ENCODE measurements around the gene DMAC2L.

Gene DMAC2L

DNA sequence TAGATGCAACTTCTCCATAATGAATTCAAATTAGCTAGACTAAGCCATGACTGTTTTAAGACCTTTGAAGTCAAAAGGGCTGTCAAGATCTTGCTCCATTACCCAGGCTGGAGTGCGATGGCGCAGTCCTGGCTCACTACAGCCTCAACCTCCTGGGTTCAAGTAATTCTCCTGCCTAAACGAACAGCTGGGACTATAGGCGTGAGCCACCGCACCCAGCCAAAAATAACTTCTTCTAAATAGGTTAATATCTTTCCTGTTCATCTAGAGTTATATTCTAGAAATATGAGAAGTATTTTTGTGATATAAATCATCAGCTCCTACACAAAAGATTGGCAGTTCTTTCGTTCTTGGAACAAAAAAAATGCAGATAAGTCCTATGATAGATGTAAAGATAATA is 41.2 kb upstream of the DMAC2L start:
- Histone ChIP-seq H3K9ac (ENCODE audit: low read depth, low read length, poor library complexity) (no peak overlapping the region), H2BK12ac (ENCODE audit: low read length) (no peak overlapping the region), H4K91ac (ENCODE audit: low read depth, low read length, poor library complexity) (no peak overlapping the region), H2BK120ac (ENCODE audit: low read depth, low read length) (no peak overlapping the region), H3K27me3 (ENCODE audit: control insufficient read depth in 3 of 3, insufficient read depth in 3 of 3, low read depth in 1 of 3, low read length in 3 of 3) (no peaks in the 10 kb centered on the region), H3K4me1 (ENCODE audit: control insufficient read depth in 2 of 2, insufficient read depth in 1 of 2, low read depth in 1 of 2, low read length in 2 of 2) (no peaks in the 10 kb centered on the region), H3K4me2 (ENCODE audit: insufficient read depth, low read length, poor library complexity, severe bottlenecking) (no peak overlapping the region), H3K14ac (ENCODE audit: low read length) (no peak overlapping the region), H4K8ac (ENCODE audit: low read depth, low read length) (no peak overlapping the region), H2BK5ac (ENCODE audit: low read length) (no peak overlapping the region), H3K9me3 (replicated peaks in 1 of 2; ENCODE audit: control insufficient read depth in 2 of 2, insufficient read depth in 1 of 2, low read depth in 1 of 2, low read length in 2 of 2) (no peaks in the 10 kb centered on the region), H3K23ac (ENCODE audit: low read depth, low read length, poor library complexity) (no peak overlapping the region), H2BK15ac (ENCODE audit: low read length) (no peak overlapping the region), H3K79me1 (ENCODE audit: low read depth, low read length) (no peaks in the 10 kb centered on the region), H3K4ac (ENCODE audit: low read length) (no peak overlapping the region), H3K36me3 (replicated peaks in 1 of 2; ENCODE audit: control insufficient read depth in 2 of 2, insufficient read depth in 2 of 2, low read length in 2 of 2) (peaks cover 0 to 35% of the 10 kb centered on the region in 2 donors), H3K18ac (ENCODE audit: low read length) (no peak overlapping the region), H2AK5ac (ENCODE audit: low read depth, low read length) (no peak overlapping the region), H2AFZ (ENCODE audit: low read length) (no peak overlapping the region), H3K27ac (replicated peaks; ENCODE audit: low read length) (no peak overlapping the region), H3K4me3 (ENCODE audit: low read length in 2 of 2) (no peak overlapping the region)
- no peak for DNase-seq (ENCODE audit: low spot score)
- no CpG with 5 or more reads among the region's 6 CpGs for WGBS, 2 donors (ENCODE audit: extremely low coverage in 2 of 2, insufficient read length in 2 of 2, insufficient replicate concordance in 1 of 2)

DNA sequence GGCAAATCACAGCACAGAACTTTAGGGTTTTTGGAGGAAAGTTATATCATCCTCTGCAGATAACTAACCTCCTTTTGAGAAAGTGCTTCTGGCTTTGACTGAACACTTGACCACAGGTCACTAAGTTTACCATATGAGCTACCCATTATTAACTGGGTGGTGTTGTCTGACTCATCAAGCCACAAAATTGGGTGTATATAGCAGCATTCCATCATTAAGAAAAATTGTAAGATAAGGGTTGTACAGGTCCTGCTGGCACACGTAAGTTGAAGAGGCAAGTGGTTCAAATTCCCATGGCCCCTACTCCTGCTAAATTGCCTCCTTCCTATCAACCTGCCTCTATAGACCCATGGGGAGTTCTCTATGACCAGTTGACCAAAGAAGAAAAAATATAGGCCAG is 39.6 kb upstream of the DMAC2L start:
- H2BK15ac ChIP-seq (ENCODE audit: low read length) = no peak overlapping the region
- no peaks in the 10 kb centered on the region for H3K27me3 ChIP-seq (ENCODE audit: control insufficient read depth in 3 of 3, insufficient read depth in 3 of 3, low read depth in 1 of 3, low read length in 3 of 3)
- H3K4me3 ChIP-seq (ENCODE audit: low read length in 2 of 2) = no peak overlapping the region
- no peak overlapping the region for H3K27ac ChIP-seq (replicated peaks; ENCODE audit: low read length)
- no peak overlapping the region for H3K4ac ChIP-seq (ENCODE audit: low read length)
- H3K79me1 ChIP-seq (ENCODE audit: low read depth, low read length) = no peaks in the 10 kb centered on the region
- H3K9ac ChIP-seq (ENCODE audit: low read depth, low read length, poor library complexity) = no peak overlapping the region
- H4K91ac ChIP-seq (ENCODE audit: low read depth, low read length, poor library complexity) = no peak overlapping the region
- H2BK120ac ChIP-seq (ENCODE audit: low read depth, low read length) = no peak overlapping the region
- peaks cover 0 to 31% of the 10 kb centered on the region in 2 donors for H3K36me3 ChIP-seq (replicated peaks in 1 of 2; ENCODE audit: control insufficient read depth in 2 of 2, insufficient read depth in 2 of 2, low read length in 2 of 2)
- no peak overlapping the region for H2BK5ac ChIP-seq (ENCODE audit: low read length)
- H3K18ac ChIP-seq (ENCODE audit: low read length) = no peak overlapping the region
- H3K14ac ChIP-seq (ENCODE audit: low read length) = no peak overlapping the region
- H2AFZ ChIP-seq (ENCODE audit: low read length) = no peak overlapping the region
- no peak for DNase-seq (ENCODE audit: low spot score)
- H2AK5ac ChIP-seq (ENCODE audit: low read depth, low read length) = no peak overlapping the region
- no peaks in the 10 kb centered on the region for H3K9me3 ChIP-seq (replicated peaks in 1 of 2; ENCODE audit: control insufficient read depth in 2 of 2, insufficient read depth in 1 of 2, low read depth in 1 of 2, low read length in 2 of 2)
- WGBS, 2 donors (ENCODE audit: extremely low coverage in 2 of 2, insufficient read length in 2 of 2, insufficient replicate concordance in 1 of 2) = no CpG with 5 or more reads among the region's 1 CpG
- no peak overlapping the region for H4K8ac ChIP-seq (ENCODE audit: low read depth, low read length)
- H3K4me1 ChIP-seq (ENCODE audit: control insufficient read depth in 2 of 2, insufficient read depth in 1 of 2, low read depth in 1 of 2, low read length in 2 of 2) = no peaks in the 10 kb centered on the region
- no peak overlapping the region for H3K23ac ChIP-seq (ENCODE audit: low read depth, low read length, poor library complexity)
- no peak overlapping the region for H3K4me2 ChIP-seq (ENCODE audit: insufficient read depth, low read length, poor library complexity, severe bottlenecking)
- H2BK12ac ChIP-seq (ENCODE audit: low read length) = no peak overlapping the region

DNA sequence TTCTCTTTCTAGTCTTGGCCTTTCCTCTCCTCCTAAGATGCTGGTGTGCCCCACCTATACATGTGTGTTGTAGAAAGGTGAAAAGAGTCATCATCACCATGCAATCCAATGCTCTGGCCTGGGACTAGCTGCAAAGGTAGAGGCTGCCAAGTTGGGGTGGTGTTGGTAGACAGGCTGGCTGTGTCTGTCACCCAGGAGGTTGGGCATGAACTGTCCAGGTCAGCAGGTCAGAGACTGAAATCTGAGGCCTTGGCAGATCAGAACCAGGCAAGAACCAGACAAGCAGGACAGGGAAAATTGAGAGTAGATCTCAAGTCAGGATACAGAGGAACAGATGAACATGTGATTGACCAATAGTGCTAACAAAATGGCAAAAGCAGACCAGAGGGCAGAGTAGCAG is 26.3 kb upstream of the DMAC2L start:
- no peak overlapping the region for H2AFZ ChIP-seq (ENCODE audit: low read length)
- DNase-seq (ENCODE audit: low spot score) = no peak
- H2BK120ac ChIP-seq (ENCODE audit: low read depth, low read length) = no peak overlapping the region
- H3K23ac ChIP-seq (ENCODE audit: low read depth, low read length, poor library complexity) = no peak overlapping the region
- H3K4me2 ChIP-seq (ENCODE audit: insufficient read depth, low read length, poor library complexity, severe bottlenecking) = no peak overlapping the region
- no peak overlapping the region for H3K27ac ChIP-seq (replicated peaks; ENCODE audit: low read length)
- H3K4me3 ChIP-seq (ENCODE audit: low read length in 2 of 2) = no peak overlapping the region
- H3K14ac ChIP-seq (ENCODE audit: low read length) = no peak overlapping the region
- H2BK12ac ChIP-seq (ENCODE audit: low read length) = no peak overlapping the region
- H4K91ac ChIP-seq (ENCODE audit: low read depth, low read length, poor library complexity) = no peak overlapping the region
- no peaks in the 10 kb centered on the region for H3K27me3 ChIP-seq (ENCODE audit: control insufficient read depth in 3 of 3, insufficient read depth in 3 of 3, low read depth in 1 of 3, low read length in 3 of 3)
- H3K4me1 ChIP-seq (ENCODE audit: control insufficient read depth in 2 of 2, insufficient read depth in 1 of 2, low read depth in 1 of 2, low read length in 2 of 2) = no peaks in the 10 kb centered on the region
- no peak overlapping the region for H3K4ac ChIP-seq (ENCODE audit: low read length)
- H2BK5ac ChIP-seq (ENCODE audit: low read length) = no peak overlapping the region
- H2BK15ac ChIP-seq (ENCODE audit: low read length) = no peak overlapping the region
- no peak overlapping the region for H3K9ac ChIP-seq (ENCODE audit: low read depth, low read length, poor library complexity)
- H3K36me3 ChIP-seq (replicated peaks in 1 of 2; ENCODE audit: control insufficient read depth in 2 of 2, insufficient read depth in 2 of 2, low read length in 2 of 2) = peaks cover 4 to 27% of the 10 kb centered on the region in 2 donors
- H3K18ac ChIP-seq (ENCODE audit: low read length) = no peak overlapping the region
- H3K9me3 ChIP-seq (replicated peaks in 1 of 2; ENCODE audit: control insufficient read depth in 2 of 2, insufficient read depth in 1 of 2, low read depth in 1 of 2, low read length in 2 of 2) = no peaks in the 10 kb centered on the region
- H2AK5ac ChIP-seq (ENCODE audit: low read depth, low read length) = no peak overlapping the region
- H4K8ac ChIP-seq (ENCODE audit: low read depth, low read length) = no peak overlapping the region
- no peaks in the 10 kb centered on the region for H3K79me1 ChIP-seq (ENCODE audit: low read depth, low read length)

DNA sequence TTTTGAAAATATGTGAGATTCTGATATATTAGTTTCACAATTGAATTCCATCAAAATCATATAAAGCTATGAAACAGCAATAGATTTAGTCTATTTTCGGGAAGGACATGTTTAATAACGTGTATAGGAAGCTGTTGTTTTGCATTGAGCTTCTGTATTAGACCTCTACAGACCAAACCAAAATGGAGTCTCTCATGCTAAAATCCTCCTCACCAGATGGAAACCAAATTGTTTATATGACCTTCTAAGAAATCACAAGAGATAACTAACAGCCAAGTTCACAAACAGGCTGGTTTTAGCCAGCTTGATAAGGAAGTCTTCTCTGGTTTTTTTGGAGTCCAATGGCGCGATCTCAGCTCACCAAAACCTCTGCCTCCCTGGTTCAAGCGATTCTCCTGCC is 24.0 kb upstream of the DMAC2L start:
- Histone ChIP-seq H3K18ac (ENCODE audit: low read length) (no peak overlapping the region), H3K23ac (ENCODE audit: low read depth, low read length, poor library complexity) (no peak overlapping the region), H3K14ac (ENCODE audit: low read length) (no peak overlapping the region), H3K9me3 (replicated peaks in 1 of 2; ENCODE audit: control insufficient read depth in 2 of 2, insufficient read depth in 1 of 2, low read depth in 1 of 2, low read length in 2 of 2) (no peaks in the 10 kb centered on the region), H3K9ac (ENCODE audit: low read depth, low read length, poor library complexity) (no peak overlapping the region), H3K4me2 (ENCODE audit: insufficient read depth, low read length, poor library complexity, severe bottlenecking) (no peak overlapping the region), H2AK5ac (ENCODE audit: low read depth, low read length) (no peak overlapping the region), H2AFZ (ENCODE audit: low read length) (no peak overlapping the region), H4K8ac (ENCODE audit: low read depth, low read length) (no peak overlapping the region), H3K79me1 (ENCODE audit: low read depth, low read length) (no peaks in the 10 kb centered on the region), H4K91ac (ENCODE audit: low read depth, low read length, poor library complexity) (no peak overlapping the region), H3K4ac (ENCODE audit: low read length) (no peak overlapping the region), H2BK15ac (ENCODE audit: low read length) (no peak overlapping the region), H2BK12ac (ENCODE audit: low read length) (no peak overlapping the region), H3K27me3 (ENCODE audit: control insufficient read depth in 3 of 3, insufficient read depth in 3 of 3, low read depth in 1 of 3, low read length in 3 of 3) (no peaks in the 10 kb centered on the region), H3K27ac (replicated peaks; ENCODE audit: low read length) (no peak overlapping the region), H3K4me1 (ENCODE audit: control insufficient read depth in 2 of 2, insufficient read depth in 1 of 2, low read depth in 1 of 2, low read length in 2 of 2) (no peaks in the 10 kb centered on the region), H2BK5ac (ENCODE audit: low read length) (no peak overlapping the region), H3K4me3 (ENCODE audit: low read length in 2 of 2) (no peak overlapping the region), H2BK120ac (ENCODE audit: low read depth, low read length) (no peak overlapping the region), H3K36me3 (replicated peaks in 1 of 2; ENCODE audit: control insufficient read depth in 2 of 2, insufficient read depth in 2 of 2, low read length in 2 of 2) (peaks cover 1 to 25% of the 10 kb centered on the region in 2 donors)
- WGBS, 2 donors (ENCODE audit: extremely low coverage in 2 of 2, insufficient read length in 2 of 2, insufficient replicate concordance in 1 of 2) = no CpG with 5 or more reads among the region's 5 CpGs
- DNase-seq (ENCODE audit: low spot score) = no peak
